Neural progenitor cell (in vitro differentiated cells): ENCODE results near the gene PERM1. TPM values are rescaled to one million over a fixed set of nuclear protein-coding genes. Genes with fewer than 3 reads are reported as not detected.

ENCODE experiments used
- DNase-seq: peaks from one replicate; pipeline ENCODE4 v3.0.0-alpha.2; 2016; ENCODE audit warnings: low spot score
- H2AFZ ChIP-seq: fragments of 200-600 bp; sonication (generic); replicated peaks from 2 replicates; pipeline ENCODE4 v1.6.1; 2016; ENCODE audit warnings: antibody characterized with exemption
- H3F3A ChIP-seq: fragments of 200-600 bp; sonication (generic); 2 replicates; pipeline ENCODE4 v1.6.1; 2016; ENCODE audit warnings: antibody characterized with exemption, low read depth
- H3K27ac ChIP-seq: fragments of 200-600 bp; sonication (generic); 2 replicates; pipeline ENCODE4 v1.5.1; 2016; ENCODE audit warnings: mild to moderate bottlenecking
- H3K27me3 ChIP-seq: fragments of 200-600 bp; sonication (generic); 2 replicates; pipeline ENCODE4 v1.6.1; 2016; ENCODE audit warnings: mild to moderate bottlenecking, moderate library complexity
- H3K36me3 ChIP-seq: fragments of 200-600 bp; sonication (generic); 2 replicates; pipeline ENCODE4 v1.5.1; 2016
- H3K4me1 ChIP-seq: fragments of 200-600 bp; sonication (generic); 2 replicates; pipeline ENCODE4 v1.6.1; 2016; ENCODE audit warnings: mixed run types
- H3K4me2 ChIP-seq: fragments of 200-600 bp; sonication (generic); 2 replicates; pipeline ENCODE4 v1.6.1; 2016
- H3K4me3 ChIP-seq: fragments of 200-600 bp; sonication (generic); 2 replicates; pipeline ENCODE4 v1.5.1; 2016
- H3K79me2 ChIP-seq: fragments of 200-600 bp; sonication (generic); 2 replicates; pipeline ENCODE4 v1.6.1; 2016; ENCODE audit warnings: low read depth
- H3K9ac ChIP-seq: fragments of 200-600 bp; sonication (generic); 2 replicates; pipeline ENCODE4 v1.6.1; 2016
- H3K9me3 ChIP-seq: fragments of 200-600 bp; sonication (generic); 2 replicates; pipeline ENCODE4 v1.5.1; 2016; ENCODE audit warnings: low read depth
- H4K20me1 ChIP-seq: fragments of 200-600 bp; sonication (generic); 2 replicates; pipeline ENCODE4 v1.6.1; 2016; ENCODE audit warnings: low read depth
- H3K27ac Mint-ChIP-seq: 3 replicates; pipeline ENCODE4 v1.8.0; 2021; ENCODE audit warnings: mixed read lengths
- H3K27me3 Mint-ChIP-seq: 2 replicates; pipeline ENCODE4 v1.8.0; 2022; ENCODE audit warnings: low read depth, mild to moderate bottlenecking, inconsistent platforms, moderate library complexity, mixed read lengths; ENCODE audit not compliant: insufficient read depth
- H3K36me3 Mint-ChIP-seq: 3 replicates; pipeline ENCODE4 v1.8.0; 2021; ENCODE audit warnings: mixed read lengths
- H3K4me1 Mint-ChIP-seq: 3 replicates; pipeline ENCODE4 v1.8.0; 2021; ENCODE audit warnings: mixed read lengths
- H3K4me3 Mint-ChIP-seq: 3 replicates; pipeline ENCODE4 v1.8.0; 2021; ENCODE audit warnings: mild to moderate bottlenecking, moderate library complexity, mixed read lengths
- H3K9me3 Mint-ChIP-seq: 3 replicates; pipeline ENCODE4 v1.8.0; 2020; ENCODE audit warnings: mixed read lengths
- EZH2 ChIP-seq: fragments of 200-600 bp; sonication (generic); IDR thresholded peaks from 2 replicates; pipeline ENCODE4 v1.6.1; 2017; ENCODE audit warnings: antibody characterized with exemption, mild to moderate bottlenecking, moderate library complexity
- EZH2phosphoT487 ChIP-seq: fragments of 200-600 bp; sonication (generic); IDR thresholded peaks from 2 replicates; pipeline ENCODE4 v1.6.1; 2017; ENCODE audit warnings: antibody characterized with exemption
- total RNA-seq: library from RNA; depleted of rRNA; stranded (reverse); fragments of >200 nt; gene quantifications from 2 replicates; pipeline ENCODE4 v1.2.3, GENCODE V29; 2015; ENCODE audit warnings: low replicate concordance
- TF ChIP-seq, protein P1 (sequence below): fragments of 200-600 bp; sonication (generic); IDR thresholded peaks from 2 replicates; pipeline ENCODE4 v1.5.1; 2017; ENCODE audit warnings: antibody characterized with exemption, mild to moderate bottlenecking

The PERM1 gene
- total RNA-seq, 1 donor from 2014 or later: not detected

GRCh38 chr1:967466-968343, 14.2 kb downstream of the PERM1 start:
- no peak for DNase-seq
- Histone ChIP-seq H3F3A (peaks cover 13% of the 10 kb centered on the region), H3K79me2 (no peaks in the 10 kb centered on the region), H3K4me1 (peaks cover 5% of the 10 kb centered on the region), H3K4me2 (no peak overlapping the region), H2AFZ (no peak overlapping the region), H3K27me3 (peaks cover 80% of the 10 kb centered on the region), H3K4me3 (no peak overlapping the region), H3K36me3 (no peaks in the 10 kb centered on the region), H3K27ac (no peak overlapping the region), H3K9ac (no peak overlapping the region), H4K20me1 (peaks cover 38% of the 10 kb centered on the region), H3K9me3 (no peaks in the 10 kb centered on the region)
- Mint-ChIP-seq H3K27ac (no peak overlapping the region), H3K4me3 (no peak overlapping the region), H3K36me3 (peaks cover 2% of the 10 kb centered on the region), H3K4me1 (no peaks in the 10 kb centered on the region), H3K27me3 (peaks cover 48% of the 10 kb centered on the region), H3K9me3 (peaks cover 2% of the 10 kb centered on the region)
- no peak for TF ChIP-seq EZH2phosphoT487
- TF ChIP-seq, protein P1, sequence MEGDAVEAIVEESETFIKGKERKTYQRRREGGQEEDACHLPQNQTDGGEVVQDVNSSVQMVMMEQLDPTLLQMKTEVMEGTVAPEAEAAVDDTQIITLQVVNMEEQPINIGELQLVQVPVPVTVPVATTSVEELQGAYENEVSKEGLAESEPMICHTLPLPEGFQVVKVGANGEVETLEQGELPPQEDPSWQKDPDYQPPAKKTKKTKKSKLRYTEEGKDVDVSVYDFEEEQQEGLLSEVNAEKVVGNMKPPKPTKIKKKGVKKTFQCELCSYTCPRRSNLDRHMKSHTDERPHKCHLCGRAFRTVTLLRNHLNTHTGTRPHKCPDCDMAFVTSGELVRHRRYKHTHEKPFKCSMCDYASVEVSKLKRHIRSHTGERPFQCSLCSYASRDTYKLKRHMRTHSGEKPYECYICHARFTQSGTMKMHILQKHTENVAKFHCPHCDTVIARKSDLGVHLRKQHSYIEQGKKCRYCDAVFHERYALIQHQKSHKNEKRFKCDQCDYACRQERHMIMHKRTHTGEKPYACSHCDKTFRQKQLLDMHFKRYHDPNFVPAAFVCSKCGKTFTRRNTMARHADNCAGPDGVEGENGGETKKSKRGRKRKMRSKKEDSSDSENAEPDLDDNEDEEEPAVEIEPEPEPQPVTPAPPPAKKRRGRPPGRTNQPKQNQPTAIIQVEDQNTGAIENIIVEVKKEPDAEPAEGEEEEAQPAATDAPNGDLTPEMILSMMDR: no peak
- TF ChIP-seq EZH2: no peak

DNA sequence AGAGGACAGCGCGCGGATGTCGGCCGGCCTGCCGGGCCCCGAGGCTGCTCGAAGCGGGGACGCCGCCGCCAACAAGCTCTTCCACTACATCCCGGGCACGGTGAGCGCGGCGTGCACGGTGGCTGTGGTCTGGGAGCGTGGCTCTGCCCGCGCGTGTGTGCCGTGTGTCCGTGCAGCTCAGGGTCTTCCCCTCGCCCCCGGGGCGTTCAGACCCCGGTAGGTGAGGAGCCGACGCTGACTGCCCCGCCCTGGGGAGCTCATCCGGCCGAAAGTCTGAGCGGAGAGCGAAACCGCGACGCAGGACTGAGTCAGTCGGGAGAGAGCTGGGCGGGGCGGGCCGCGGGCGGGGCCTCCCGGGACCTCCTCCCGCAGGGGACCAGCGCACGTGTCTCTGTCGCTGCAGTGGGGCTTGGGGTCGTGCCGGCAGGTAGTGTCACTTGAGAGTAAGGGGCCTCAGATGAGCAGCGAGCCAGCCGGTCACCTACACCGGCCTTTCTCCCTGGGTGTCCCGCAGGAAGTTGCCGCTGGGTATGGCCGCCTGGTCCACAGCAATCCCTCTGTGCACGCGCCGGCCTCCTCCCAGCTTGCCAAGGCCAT, 15.1 kb downstream of the PERM1 start:
- H3F3A ChIP-seq: peaks cover 13% of the 10 kb centered on the region
- no peak overlapping the region for H3K9ac ChIP-seq
- H3K9me3 Mint-ChIP-seq: peaks cover 2% of the 10 kb centered on the region
- peaks cover 44% of the 10 kb centered on the region for H3K27me3 Mint-ChIP-seq
- peaks cover 4% of the 10 kb centered on the region for H3K36me3 Mint-ChIP-seq
- peaks cover 74% of the 10 kb centered on the region for H3K27me3 ChIP-seq
- H3K4me1 Mint-ChIP-seq: no peaks in the 10 kb centered on the region
- peak overlapping the region; percentile 81 for H2AFZ ChIP-seq
- H3K4me2 ChIP-seq: peak overlapping the region; percentile 97
- peak; percentile 94 for TF ChIP-seq EZH2
- TF ChIP-seq EZH2phosphoT487: peak; percentile 74
- TF ChIP-seq, protein P1: no peak
- H3K27ac Mint-ChIP-seq: no peak overlapping the region
- no peaks in the 10 kb centered on the region for H3K9me3 ChIP-seq
- H3K27ac ChIP-seq: no peak overlapping the region
- DNase-seq: peak; percentile 70
- H3K4me3 Mint-ChIP-seq: peak overlapping the region; percentile 35
- peaks cover 5% of the 10 kb centered on the region for H3K4me1 ChIP-seq
- peak overlapping the region; percentile 62 for H3K4me3 ChIP-seq
- H3K36me3 ChIP-seq: no peaks in the 10 kb centered on the region
- H3K79me2 ChIP-seq: no peaks in the 10 kb centered on the region
- H4K20me1 ChIP-seq: peaks cover 39% of the 10 kb centered on the region

- H4K20me1 ChIP-seq: peaks cover 45% of the 10 kb centered on the region
- no peak within 1 kb of the TSS for H3K27ac ChIP-seq
- Mint-ChIP-seq H3K4me1 (no peaks in the 10 kb centered on the region), H3K27me3 (peaks cover 41% of the 10 kb centered on the region), H3K27ac (no peak within 1 kb of the TSS), H3K4me3 (peak within 1 kb of the TSS; percentile 35), H3K36me3 (peaks cover 4% of the 10 kb centered on the region), H3K9me3 (peaks cover 2% of the 10 kb centered on the region)
- no peaks in the 10 kb centered on the region for H3K36me3 ChIP-seq
- peaks cover 13% of the 10 kb centered on the region for H3F3A ChIP-seq
- peaks cover 5% of the 10 kb centered on the region for H3K4me1 ChIP-seq
- H3K79me2 ChIP-seq: no peaks in the 10 kb centered on the region
- no peaks in the 10 kb centered on the region for H3K9me3 ChIP-seq
- DNase-seq: no peak
- H3K27me3 ChIP-seq: peaks cover 74% of the 10 kb centered on the region
- peak within 1 kb of the TSS; percentile 81 for H2AFZ ChIP-seq
- H3K9ac ChIP-seq: no peak within 1 kb of the TSS
- peak within 1 kb of the TSS; percentile 97 for H3K4me2 ChIP-seq
- TF ChIP-seq, protein P1: no peak
- TF ChIP-seq EZH2: no peak
- TF ChIP-seq EZH2phosphoT487: no peak
- peak within 1 kb of the TSS; percentile 62 for H3K4me3 ChIP-seq
These were observed 15.7 kb downstream of the PERM1 start, which contains the start of gene PLEKHN1 for GRCh38 chr1:966135-966703. TSS of gene PLEKHN1 (plus strand) at chr1:966482. CDS start at chr1:966532, 50 bp downstream.
